ENCODE data around the gene DOCK4.

Gene DOCK4

GRCh38 chr7:111727905-111728634 lies 478.1 kb downstream of the DOCK4 start:
- Mint-ChIP-seq H3K9me3 (no peaks in the 10 kb centered on the region), H3K36me3 (ENCODE audit: low read depth) (no peaks in the 10 kb centered on the region), H3K27ac (no peak overlapping the region), H3K4me1 (ENCODE audit: low read depth) (no peaks in the 10 kb centered on the region), H3K4me3 (no peak overlapping the region), H3K27me3 (peaks cover 6% of the 10 kb centered on the region)
- no peak for DNase-seq

- H3K27me3 Mint-ChIP-seq, result peaks cover 5% of the 10 kb centered on the region
- no peaks in the 10 kb centered on the region for H3K9me3 Mint-ChIP-seq
- H3K27ac Mint-ChIP-seq, result no peak overlapping the region
- H3K4me3 Mint-ChIP-seq, result no peak overlapping the region
- H3K4me1 Mint-ChIP-seq (ENCODE audit: low read depth), result no peaks in the 10 kb centered on the region
- no peaks in the 10 kb centered on the region for H3K36me3 Mint-ChIP-seq (ENCODE audit: low read depth)
- no peak for DNase-seq
Measured at GRCh38 chr7:111718886-111719285, 487.3 kb downstream of the DOCK4 start.

- Mint-ChIP-seq H3K4me3 (no peak overlapping the region), H3K27ac (no peak overlapping the region), H3K36me3 (ENCODE audit: low read depth) (no peaks in the 10 kb centered on the region), H3K9me3 (no peaks in the 10 kb centered on the region), H3K4me1 (ENCODE audit: low read depth) (no peaks in the 10 kb centered on the region), H3K27me3 (peaks cover 15% of the 10 kb centered on the region)
- no peak for DNase-seq
Measured at GRCh38 chr7:111711426-111712065, 494.7 kb downstream of the DOCK4 start.

GRCh38 chr7:111710839-111711380 lies 495.3 kb downstream of the DOCK4 start:
- H3K27me3 Mint-ChIP-seq, result peaks cover 15% of the 10 kb centered on the region
- H3K27ac Mint-ChIP-seq, result no peak overlapping the region
- no peaks in the 10 kb centered on the region for H3K9me3 Mint-ChIP-seq
- H3K36me3 Mint-ChIP-seq (ENCODE audit: low read depth), result no peaks in the 10 kb centered on the region
- no peaks in the 10 kb centered on the region for H3K4me1 Mint-ChIP-seq (ENCODE audit: low read depth)
- DNase-seq, result no peak
- no peak overlapping the region for H3K4me3 Mint-ChIP-seq

GRCh38 chr7:111708072-111708471 lies 498.1 kb downstream of the DOCK4 start:
- DNase-seq, result no peak
- Mint-ChIP-seq H3K4me1 (ENCODE audit: low read depth) (no peaks in the 10 kb centered on the region), H3K27me3 (peaks cover 20% of the 10 kb centered on the region), H3K27ac (no peak overlapping the region), H3K4me3 (no peak overlapping the region), H3K9me3 (no peaks in the 10 kb centered on the region), H3K36me3 (ENCODE audit: low read depth) (no peaks in the 10 kb centered on the region)

- H3K4me1 Mint-ChIP-seq (ENCODE audit: low read depth), result no peaks in the 10 kb centered on the region
- H3K36me3 Mint-ChIP-seq (ENCODE audit: low read depth), result no peaks in the 10 kb centered on the region
- no peaks in the 10 kb centered on the region for H3K9me3 Mint-ChIP-seq
- no peak for DNase-seq
- no peak overlapping the region for H3K4me3 Mint-ChIP-seq
- peaks cover 18% of the 10 kb centered on the region for H3K27me3 Mint-ChIP-seq
- H3K27ac Mint-ChIP-seq, result no peak overlapping the region
Measured at GRCh38 chr7:111705807-111706206, 500.4 kb downstream of the DOCK4 start.

- no peaks in the 10 kb centered on the region for H3K4me1 Mint-ChIP-seq (ENCODE audit: low read depth)
- DNase-seq, result no peak
- H3K9me3 Mint-ChIP-seq, result no peaks in the 10 kb centered on the region
- H3K27me3 Mint-ChIP-seq, result peaks cover 3% of the 10 kb centered on the region
- no peaks in the 10 kb centered on the region for H3K36me3 Mint-ChIP-seq (ENCODE audit: low read depth)
- no peak overlapping the region for H3K4me3 Mint-ChIP-seq
- H3K27ac Mint-ChIP-seq, result no peak overlapping the region
Measured at GRCh38 chr7:111697771-111698170, 508.4 kb downstream of the DOCK4 start.

- H3K36me3 Mint-ChIP-seq (ENCODE audit: low read depth), result no peaks in the 10 kb centered on the region
- no peak for DNase-seq
- H3K9me3 Mint-ChIP-seq, result no peaks in the 10 kb centered on the region
- H3K4me3 Mint-ChIP-seq, result no peak overlapping the region
- H3K27me3 Mint-ChIP-seq, result peaks cover 3% of the 10 kb centered on the region
- H3K27ac Mint-ChIP-seq, result no peak overlapping the region
- H3K4me1 Mint-ChIP-seq (ENCODE audit: low read depth), result no peaks in the 10 kb centered on the region
Measured at GRCh38 chr7:111694376-111694775, 511.8 kb downstream of the DOCK4 start.

GRCh38 chr7:111690364-111691111 lies 515.7 kb downstream of the DOCK4 start:
- no peak for DNase-seq
- Mint-ChIP-seq H3K9me3 (no peaks in the 10 kb centered on the region), H3K4me3 (no peak overlapping the region), H3K27me3 (peaks cover 9% of the 10 kb centered on the region), H3K4me1 (ENCODE audit: low read depth) (no peaks in the 10 kb centered on the region), H3K36me3 (ENCODE audit: low read depth) (no peaks in the 10 kb centered on the region), H3K27ac (no peak overlapping the region)

GRCh38 chr7:111685349-111685748 lies 520.9 kb downstream of the DOCK4 start:
- DNase-seq, result no peak
- no peaks in the 10 kb centered on the region for H3K4me1 Mint-ChIP-seq (ENCODE audit: low read depth)
- no peaks in the 10 kb centered on the region for H3K36me3 Mint-ChIP-seq (ENCODE audit: low read depth)
- H3K9me3 Mint-ChIP-seq, result no peaks in the 10 kb centered on the region
- no peak overlapping the region for H3K27ac Mint-ChIP-seq
- no peak overlapping the region for H3K4me3 Mint-ChIP-seq
- H3K27me3 Mint-ChIP-seq, result peaks cover 16% of the 10 kb centered on the region

- Mint-ChIP-seq H3K4me1 (ENCODE audit: low read depth) (no peaks in the 10 kb centered on the region), H3K27ac (no peak overlapping the region), H3K27me3 (peaks cover 16% of the 10 kb centered on the region), H3K36me3 (ENCODE audit: low read depth) (no peaks in the 10 kb centered on the region), H3K4me3 (no peak overlapping the region), H3K9me3 (no peaks in the 10 kb centered on the region)
- DNase-seq, result no peak
Measured at GRCh38 chr7:111682588-111683340, 523.4 kb downstream of the DOCK4 start.

- Mint-ChIP-seq H3K36me3 (ENCODE audit: low read depth) (no peaks in the 10 kb centered on the region), H3K9me3 (no peaks in the 10 kb centered on the region), H3K4me3 (no peak overlapping the region), H3K27ac (no peak overlapping the region), H3K4me1 (ENCODE audit: low read depth) (no peaks in the 10 kb centered on the region), H3K27me3 (peaks cover 11% of the 10 kb centered on the region)
- DNase-seq, result no peak
Measured at GRCh38 chr7:111681242-111681641, 525.0 kb downstream of the DOCK4 start.

- Mint-ChIP-seq H3K9me3 (no peaks in the 10 kb centered on the region), H3K27me3 (peaks cover 7% of the 10 kb centered on the region), H3K36me3 (ENCODE audit: low read depth) (no peaks in the 10 kb centered on the region), H3K4me3 (no peak overlapping the region), H3K27ac (no peak overlapping the region), H3K4me1 (ENCODE audit: low read depth) (no peaks in the 10 kb centered on the region)
- DNase-seq, result no peak
Measured at GRCh38 chr7:111678986-111679385, 527.2 kb downstream of the DOCK4 start.

GRCh38 chr7:111678281-111678680 lies 527.9 kb downstream of the DOCK4 start:
- Mint-ChIP-seq H3K9me3 (no peaks in the 10 kb centered on the region), H3K4me3 (no peak overlapping the region), H3K27me3 (peaks cover 7% of the 10 kb centered on the region), H3K27ac (no peak overlapping the region), H3K4me1 (ENCODE audit: low read depth) (no peaks in the 10 kb centered on the region), H3K36me3 (ENCODE audit: low read depth) (no peaks in the 10 kb centered on the region)
- DNase-seq, result no peak
